PFSK-1 (cell line): Measurements from ENCODE around the gene TBXAS1.

ENCODE experiments used
- FOXP2 ChIP-seq: optimal IDR thresholded peaks from 2 replicates; pipeline ENCODE3; 2011; ENCODE audit warnings: borderline replicate concordance, control low read depth, inconsistent platforms; ENCODE audit not compliant: insufficient read depth; ENCODE audit errors: extremely low read length, extremely low read depth
- POLR2AphosphoS5 ChIP-seq: IDR thresholded peaks from 2 replicates; pipeline ENCODE4 v1.6.1; 2012; ENCODE audit warnings: low read depth, mild to moderate bottlenecking, control low read depth, low read length, moderate library complexity
- SIN3A ChIP-seq: IDR thresholded peaks from 2 replicates; pipeline ENCODE4 v1.6.1; 2012; ENCODE audit warnings: mild to moderate bottlenecking, low read length, moderate library complexity, borderline replicate concordance; ENCODE audit not compliant: insufficient read depth
- TAF1 ChIP-seq: IDR thresholded peaks from 2 replicates; pipeline ENCODE4 v1.6.1; 2012; ENCODE audit warnings: low read length, control low read depth, borderline replicate concordance; ENCODE audit not compliant: insufficient read depth
- TF ChIP-seq, protein P1 (sequence below), 2 experiments: IDR thresholded peaks; 2 replicates each; pipeline versions ENCODE4 v1.6.1 to v1.8.0; 2011 to 2012; ENCODE audit warnings: low read depth in 2 of 2, low read length in 2 of 2, control low read depth in 1 of 2, inconsistent platforms in 1 of 2, mild to moderate bottlenecking in 1 of 2, moderate library complexity in 1 of 2; ENCODE audit not compliant: insufficient read depth in 1 of 2

Gene TBXAS1

DNA sequence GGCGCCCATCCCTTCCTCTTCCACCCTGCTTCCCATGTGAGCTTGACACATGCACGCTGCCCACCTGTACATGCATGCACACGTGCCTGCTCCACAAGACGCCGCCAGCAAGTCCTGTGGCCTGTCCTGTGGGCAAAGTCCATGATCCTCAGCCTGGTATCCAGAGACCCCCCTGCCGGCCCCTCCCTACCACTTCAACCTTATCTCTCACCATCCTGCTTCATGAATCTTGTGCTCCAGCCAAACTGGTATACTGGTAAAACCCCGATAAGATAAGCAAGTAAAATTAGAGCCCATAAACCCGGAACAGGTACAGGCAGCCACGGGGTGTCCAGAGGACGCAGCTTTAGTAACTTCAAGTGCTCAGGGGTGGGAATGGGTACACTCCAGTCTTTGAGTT is 11.8 kb upstream of the TBXAS1 start:
- TF ChIP-seq SIN3A (no peak), FOXP2 (no peak), POLR2AphosphoS5 (no peak), TAF1 (no peak)
- TF ChIP-seq, protein P1, sequence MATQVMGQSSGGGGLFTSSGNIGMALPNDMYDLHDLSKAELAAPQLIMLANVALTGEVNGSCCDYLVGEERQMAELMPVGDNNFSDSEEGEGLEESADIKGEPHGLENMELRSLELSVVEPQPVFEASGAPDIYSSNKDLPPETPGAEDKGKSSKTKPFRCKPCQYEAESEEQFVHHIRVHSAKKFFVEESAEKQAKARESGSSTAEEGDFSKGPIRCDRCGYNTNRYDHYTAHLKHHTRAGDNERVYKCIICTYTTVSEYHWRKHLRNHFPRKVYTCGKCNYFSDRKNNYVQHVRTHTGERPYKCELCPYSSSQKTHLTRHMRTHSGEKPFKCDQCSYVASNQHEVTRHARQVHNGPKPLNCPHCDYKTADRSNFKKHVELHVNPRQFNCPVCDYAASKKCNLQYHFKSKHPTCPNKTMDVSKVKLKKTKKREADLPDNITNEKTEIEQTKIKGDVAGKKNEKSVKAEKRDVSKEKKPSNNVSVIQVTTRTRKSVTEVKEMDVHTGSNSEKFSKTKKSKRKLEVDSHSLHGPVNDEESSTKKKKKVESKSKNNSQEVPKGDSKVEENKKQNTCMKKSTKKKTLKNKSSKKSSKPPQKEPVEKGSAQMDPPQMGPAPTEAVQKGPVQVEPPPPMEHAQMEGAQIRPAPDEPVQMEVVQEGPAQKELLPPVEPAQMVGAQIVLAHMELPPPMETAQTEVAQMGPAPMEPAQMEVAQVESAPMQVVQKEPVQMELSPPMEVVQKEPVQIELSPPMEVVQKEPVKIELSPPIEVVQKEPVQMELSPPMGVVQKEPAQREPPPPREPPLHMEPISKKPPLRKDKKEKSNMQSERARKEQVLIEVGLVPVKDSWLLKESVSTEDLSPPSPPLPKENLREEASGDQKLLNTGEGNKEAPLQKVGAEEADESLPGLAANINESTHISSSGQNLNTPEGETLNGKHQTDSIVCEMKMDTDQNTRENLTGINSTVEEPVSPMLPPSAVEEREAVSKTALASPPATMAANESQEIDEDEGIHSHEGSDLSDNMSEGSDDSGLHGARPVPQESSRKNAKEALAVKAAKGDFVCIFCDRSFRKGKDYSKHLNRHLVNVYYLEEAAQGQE (IDR thresholded peaks at IDR 0.05; ENCODE audit: insufficient read depth in 1 of 2, low read depth in 2 of 2, low read length in 2 of 2): no peak

DNA sequence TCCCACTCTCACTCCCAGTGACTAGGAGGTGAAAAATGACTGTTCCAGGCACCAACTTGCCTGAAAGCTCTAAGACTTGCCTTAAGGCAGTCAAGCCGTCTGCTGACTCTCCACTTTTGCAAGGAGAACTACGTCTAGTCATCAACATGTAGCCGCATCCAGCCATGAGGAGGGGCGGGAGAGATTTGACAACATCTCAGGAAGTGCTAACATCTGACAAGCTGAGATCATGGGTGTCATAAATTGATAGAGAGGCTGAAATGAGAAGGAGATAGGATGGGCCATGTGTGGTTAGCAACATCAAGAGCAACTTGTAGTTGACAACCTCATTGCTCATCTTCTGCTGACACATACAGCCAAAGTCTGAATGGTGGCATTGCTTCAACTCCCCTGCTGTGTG is 9.0 kb upstream of the TBXAS1 start:
- TF ChIP-seq POLR2AphosphoS5 (no peak), FOXP2 (no peak), TAF1 (no peak)

DNA sequence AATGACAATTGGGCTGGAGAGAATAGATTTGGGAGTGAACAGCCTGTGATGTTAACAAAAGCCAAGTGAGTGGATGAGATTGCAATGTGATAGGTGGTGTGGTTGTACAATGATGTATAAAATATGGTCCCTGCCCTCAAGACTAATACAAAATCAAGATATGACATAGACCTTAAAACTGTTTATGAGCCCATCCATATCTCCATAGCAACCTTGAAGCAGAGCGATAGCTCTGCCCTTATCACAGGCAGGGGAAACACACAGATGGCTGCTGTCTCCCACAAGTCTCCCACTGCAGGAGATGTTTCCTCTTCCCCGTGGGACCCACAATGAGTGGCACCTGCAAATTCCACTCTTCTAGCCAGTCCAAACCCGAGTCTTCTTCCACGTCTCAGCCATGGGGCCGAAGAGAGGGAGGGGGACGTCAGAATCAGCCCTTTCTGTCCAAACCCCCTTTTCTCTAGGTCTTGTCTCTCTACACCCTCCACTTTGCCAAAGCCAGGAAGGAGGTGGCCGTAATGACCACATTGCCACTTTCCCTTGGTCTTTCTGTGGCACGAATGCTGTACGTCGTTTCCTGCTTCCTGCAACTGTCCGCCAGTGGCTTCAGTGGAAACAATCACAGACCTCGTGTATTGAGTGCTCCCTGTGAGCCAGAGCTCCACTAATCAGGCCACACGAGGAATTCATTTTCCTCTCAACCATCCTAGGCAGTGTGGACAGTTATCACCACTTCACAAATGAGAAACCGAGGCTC is 7.5 kb upstream of the TBXAS1 start:
- TF ChIP-seq SIN3A: no peak
- TF ChIP-seq, protein P1 (IDR thresholded peaks at IDR 0.05; ENCODE audit: insufficient read depth in 1 of 2, low read depth in 2 of 2, low read length in 2 of 2): no peak
- TF ChIP-seq POLR2AphosphoS5: no peak
- no peak for TF ChIP-seq TAF1
- no peak for TF ChIP-seq FOXP2

DNA sequence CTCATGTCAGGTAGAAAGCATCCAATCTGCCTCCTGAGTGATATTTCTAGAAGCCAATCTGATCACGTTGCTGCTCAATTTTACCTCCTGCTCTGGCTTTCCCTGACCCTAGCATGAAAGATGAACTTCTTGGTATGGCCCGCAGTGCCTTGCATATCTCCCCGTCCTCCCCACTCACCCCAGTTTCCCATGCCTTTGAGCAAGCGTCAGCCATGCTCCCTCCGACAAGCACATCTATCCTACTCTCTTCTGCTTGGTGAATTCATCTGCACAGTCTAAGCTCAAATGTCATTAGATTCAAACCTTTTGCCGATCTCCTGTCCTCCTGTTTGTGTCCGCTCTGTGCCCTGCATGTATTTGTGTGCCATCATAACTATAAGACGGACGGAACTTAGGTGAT is 6.2 kb upstream of the TBXAS1 start:
- no peak for TF ChIP-seq TAF1
- TF ChIP-seq, protein P1 (IDR thresholded peaks at IDR 0.05; ENCODE audit: insufficient read depth in 1 of 2, low read depth in 2 of 2, low read length in 2 of 2): no peak
- no peak for TF ChIP-seq POLR2AphosphoS5
- no peak for TF ChIP-seq FOXP2
- no peak for TF ChIP-seq SIN3A

DNA sequence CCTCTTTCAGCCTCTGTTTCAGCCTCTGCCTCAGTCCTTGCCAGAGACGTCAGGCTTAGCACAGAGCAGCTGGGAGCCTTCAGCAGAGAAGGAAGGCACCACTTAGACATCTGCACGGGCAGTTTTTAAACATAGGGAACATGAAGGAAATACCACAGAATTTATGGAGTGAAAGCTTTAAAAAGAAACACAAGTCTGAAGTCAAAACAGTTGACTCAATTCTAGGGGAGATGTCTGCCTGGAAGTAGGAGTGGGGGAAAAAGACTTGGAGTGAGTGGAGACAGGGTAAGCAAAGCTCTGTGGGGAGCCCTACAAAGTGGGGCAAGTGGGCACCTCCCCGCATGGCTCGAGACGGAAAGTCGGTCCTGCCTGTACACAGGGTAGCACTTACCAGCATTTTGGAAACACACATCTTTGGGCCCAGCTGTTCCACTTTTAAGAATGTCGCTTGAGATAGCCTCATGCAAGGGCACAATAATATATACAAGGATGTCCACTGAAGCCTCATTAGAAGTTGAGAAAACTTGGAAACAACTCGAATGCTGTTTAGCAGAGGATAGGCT is 5.0 kb upstream of the TBXAS1 start:
- TF ChIP-seq POLR2AphosphoS5 (no peak), SIN3A (no peak), TAF1 (no peak), FOXP2 (no peak)
- TF ChIP-seq, protein P1 (IDR thresholded peaks at IDR 0.05; ENCODE audit: insufficient read depth in 1 of 2, low read depth in 2 of 2, low read length in 2 of 2): no peak
